ENCODE measurements around the gene ALK.

ALK gene

GRCh38 chr2:29563697-29564096, 357.7 kb downstream of the ALK start:
- no peak for DNase-seq (ENCODE audit: low read depth, low spot score)
- Histone ChIP-seq H3K4me1 (ENCODE audit: insufficient read depth, insufficient read length) (no peaks in the 10 kb centered on the region), H3K4me3 (ENCODE audit: insufficient read length, low read depth) (no peak overlapping the region), H3K36me3 (ENCODE audit: insufficient read depth, insufficient read length, low read length) (no peaks in the 10 kb centered on the region), H3K9me3 (ENCODE audit: insufficient read depth, low read length) (no peaks in the 10 kb centered on the region), H3K27me3 (ENCODE audit: insufficient read depth, insufficient read length) (no peaks in the 10 kb centered on the region), H3K9ac (ENCODE audit: insufficient read length, low read depth) (no peak overlapping the region)
- TF ChIP-seq ZNF274 (IDR thresholded peaks at IDR 0.05; ENCODE audit: low read depth, low read length), result no peak

GRCh38 chr2:29562896-29563295, 358.5 kb downstream of the ALK start:
- Histone ChIP-seq H3K9ac (ENCODE audit: insufficient read length, low read depth) (no peak overlapping the region), H3K27me3 (ENCODE audit: insufficient read depth, insufficient read length) (no peaks in the 10 kb centered on the region)

GRCh38 chr2:29562319-29562718, 359.1 kb downstream of the ALK start:
- H3K9me3 ChIP-seq (ENCODE audit: insufficient read depth, low read length), result no peaks in the 10 kb centered on the region
- TF ChIP-seq YY1 (IDR thresholded peaks at IDR 0.05; ENCODE audit: insufficient read depth, insufficient read length) (no peak), SUZ12 (IDR thresholded peaks at IDR 0.05; ENCODE audit: extremely low read depth, insufficient read depth, insufficient read length) (no peak), ZNF274 (IDR thresholded peaks at IDR 0.05; ENCODE audit: low read depth, low read length) (no peak)
- H3K4me3 ChIP-seq (ENCODE audit: insufficient read length, low read depth), result no peak overlapping the region
- no peaks in the 10 kb centered on the region for H3K4me1 ChIP-seq (ENCODE audit: insufficient read depth, insufficient read length)
- no peak overlapping the region for H3K9ac ChIP-seq (ENCODE audit: insufficient read length, low read depth)
- DNase-seq (ENCODE audit: low read depth, low spot score), result no peak
- H3K27me3 ChIP-seq (ENCODE audit: insufficient read depth, insufficient read length), result no peaks in the 10 kb centered on the region
- no peaks in the 10 kb centered on the region for H3K36me3 ChIP-seq (ENCODE audit: insufficient read depth, insufficient read length, low read length)

More at GRCh38 chr2:29562896-29563295, 358.5 kb downstream of the ALK start:
- Histone ChIP-seq H3K4me1 (ENCODE audit: insufficient read depth, insufficient read length) (no peaks in the 10 kb centered on the region), H3K36me3 (ENCODE audit: insufficient read depth, insufficient read length, low read length) (no peaks in the 10 kb centered on the region), H3K9me3 (ENCODE audit: insufficient read depth, low read length) (no peaks in the 10 kb centered on the region), H3K4me3 (ENCODE audit: insufficient read length, low read depth) (no peak overlapping the region)
- no peak for DNase-seq (ENCODE audit: low read depth, low spot score)
- TF ChIP-seq ZNF274 (IDR thresholded peaks at IDR 0.05; ENCODE audit: low read depth, low read length) (no peak), YY1 (IDR thresholded peaks at IDR 0.05; ENCODE audit: insufficient read depth, insufficient read length) (no peak), SUZ12 (IDR thresholded peaks at IDR 0.05; ENCODE audit: extremely low read depth, insufficient read depth, insufficient read length) (no peak)

GRCh38 chr2:29561628-29562027, 359.8 kb downstream of the ALK start:
- H3K36me3 ChIP-seq (ENCODE audit: insufficient read depth, insufficient read length, low read length), result no peaks in the 10 kb centered on the region
- H3K4me1 ChIP-seq (ENCODE audit: insufficient read depth, insufficient read length), result no peaks in the 10 kb centered on the region
- no peak for TF ChIP-seq SUZ12 (IDR thresholded peaks at IDR 0.05; ENCODE audit: extremely low read depth, insufficient read depth, insufficient read length)
- TF ChIP-seq YY1 (IDR thresholded peaks at IDR 0.05; ENCODE audit: insufficient read depth, insufficient read length), result no peak
- TF ChIP-seq ZNF274 (IDR thresholded peaks at IDR 0.05; ENCODE audit: low read depth, low read length), result no peak
- H3K9me3 ChIP-seq (ENCODE audit: insufficient read depth, low read length), result no peaks in the 10 kb centered on the region
- no peaks in the 10 kb centered on the region for H3K27me3 ChIP-seq (ENCODE audit: insufficient read depth, insufficient read length)
- no peak overlapping the region for H3K4me3 ChIP-seq (ENCODE audit: insufficient read length, low read depth)
- H3K9ac ChIP-seq (ENCODE audit: insufficient read length, low read depth), result no peak overlapping the region
- no peak for DNase-seq (ENCODE audit: low read depth, low spot score)

GRCh38 chr2:29561181-29561580, 360.2 kb downstream of the ALK start:
- H3K27me3 ChIP-seq (ENCODE audit: insufficient read depth, insufficient read length), result no peaks in the 10 kb centered on the region
- no peak for DNase-seq (ENCODE audit: low read depth, low spot score)
- TF ChIP-seq SUZ12 (IDR thresholded peaks at IDR 0.05; ENCODE audit: extremely low read depth, insufficient read depth, insufficient read length) (no peak), ZNF274 (IDR thresholded peaks at IDR 0.05; ENCODE audit: low read depth, low read length) (no peak), YY1 (IDR thresholded peaks at IDR 0.05; ENCODE audit: insufficient read depth, insufficient read length) (no peak)
- no peaks in the 10 kb centered on the region for H3K36me3 ChIP-seq (ENCODE audit: insufficient read depth, insufficient read length, low read length)
- no peak overlapping the region for H3K4me3 ChIP-seq (ENCODE audit: insufficient read length, low read depth)
- no peaks in the 10 kb centered on the region for H3K9me3 ChIP-seq (ENCODE audit: insufficient read depth, low read length)
- H3K4me1 ChIP-seq (ENCODE audit: insufficient read depth, insufficient read length), result no peaks in the 10 kb centered on the region
- no peak overlapping the region for H3K9ac ChIP-seq (ENCODE audit: insufficient read length, low read depth)

GRCh38 chr2:29560566-29560965, 360.8 kb downstream of the ALK start:
- no peak overlapping the region for H3K9ac ChIP-seq (ENCODE audit: insufficient read length, low read depth)
- no peak overlapping the region for H3K4me3 ChIP-seq (ENCODE audit: insufficient read length, low read depth)
- DNase-seq (ENCODE audit: low read depth, low spot score), result no peak
- H3K4me1 ChIP-seq (ENCODE audit: insufficient read depth, insufficient read length), result no peaks in the 10 kb centered on the region
- no peaks in the 10 kb centered on the region for H3K27me3 ChIP-seq (ENCODE audit: insufficient read depth, insufficient read length)
- TF ChIP-seq YY1 (IDR thresholded peaks at IDR 0.05; ENCODE audit: insufficient read depth, insufficient read length), result no peak
- TF ChIP-seq ZNF274 (IDR thresholded peaks at IDR 0.05; ENCODE audit: low read depth, low read length), result no peak
- TF ChIP-seq SUZ12 (IDR thresholded peaks at IDR 0.05; ENCODE audit: extremely low read depth, insufficient read depth, insufficient read length), result no peak
- H3K36me3 ChIP-seq (ENCODE audit: insufficient read depth, insufficient read length, low read length), result no peaks in the 10 kb centered on the region
- no peaks in the 10 kb centered on the region for H3K9me3 ChIP-seq (ENCODE audit: insufficient read depth, low read length)

GRCh38 chr2:29560030-29560429, 361.4 kb downstream of the ALK start:
- Histone ChIP-seq H3K4me3 (ENCODE audit: insufficient read length, low read depth) (no peak overlapping the region), H3K9me3 (ENCODE audit: insufficient read depth, low read length) (no peaks in the 10 kb centered on the region), H3K9ac (ENCODE audit: insufficient read length, low read depth) (no peak overlapping the region), H3K36me3 (ENCODE audit: insufficient read depth, insufficient read length, low read length) (no peaks in the 10 kb centered on the region), H3K4me1 (ENCODE audit: insufficient read depth, insufficient read length) (no peaks in the 10 kb centered on the region), H3K27me3 (ENCODE audit: insufficient read depth, insufficient read length) (no peaks in the 10 kb centered on the region)
- no peak for DNase-seq (ENCODE audit: low read depth, low spot score)
- TF ChIP-seq SUZ12 (IDR thresholded peaks at IDR 0.05; ENCODE audit: extremely low read depth, insufficient read depth, insufficient read length) (no peak), ZNF274 (IDR thresholded peaks at IDR 0.05; ENCODE audit: low read depth, low read length) (no peak), YY1 (IDR thresholded peaks at IDR 0.05; ENCODE audit: insufficient read depth, insufficient read length) (no peak)

- Histone ChIP-seq H3K9me3 (ENCODE audit: insufficient read depth, low read length) (no peaks in the 10 kb centered on the region), H3K4me3 (ENCODE audit: insufficient read length, low read depth) (no peak overlapping the region), H3K9ac (ENCODE audit: insufficient read length, low read depth) (no peak overlapping the region), H3K27me3 (ENCODE audit: insufficient read depth, insufficient read length) (no peaks in the 10 kb centered on the region), H3K4me1 (ENCODE audit: insufficient read depth, insufficient read length) (no peaks in the 10 kb centered on the region), H3K36me3 (ENCODE audit: insufficient read depth, insufficient read length, low read length) (no peaks in the 10 kb centered on the region)
- no peak for TF ChIP-seq YY1 (IDR thresholded peaks at IDR 0.05; ENCODE audit: insufficient read depth, insufficient read length)
- no peak for TF ChIP-seq SUZ12 (IDR thresholded peaks at IDR 0.05; ENCODE audit: extremely low read depth, insufficient read depth, insufficient read length)
- no peak for TF ChIP-seq ZNF274 (IDR thresholded peaks at IDR 0.05; ENCODE audit: low read depth, low read length)
- DNase-seq (ENCODE audit: low read depth, low spot score), result no peak
Measured at GRCh38 chr2:29559578-29559977, 361.8 kb downstream of the ALK start.

All from NT2/D1 (cell line).